Liver (tissue), 9 donors: Measurements from ENCODE around the gene GBE1. TPM values are rescaled to one million over a fixed set of nuclear protein-coding genes. Genes with fewer than 3 reads are reported as not detected.

Experiments used
- DNase-seq: peaks from one replicate; pipeline ENCODE4 v3.0.0-alpha.2; 2017; ENCODE audit warnings: low spot score
- H3K27ac ChIP-seq, 2 donors: one replicate each; pipeline ENCODE4 v1.7.0; 2013; ENCODE audit warnings: inconsistent platforms in 2 of 2, low read length in 2 of 2, control low read depth in 1 of 2, low read depth in 1 of 2, mild to moderate bottlenecking in 1 of 2
- H3K27me3 ChIP-seq, 4 donors: one replicate each; pipeline versions ENCODE4 v1.6.1 to v1.7.0; 2013; ENCODE audit warnings: low read length in 3 of 4, inconsistent platforms in 1 of 4, mild to moderate bottlenecking in 1 of 4, moderate library complexity in 1 of 4; ENCODE audit not compliant: control insufficient read depth in 4 of 4, insufficient read depth in 4 of 4
- H3K36me3 ChIP-seq, 4 donors: one replicate each; pipeline versions ENCODE4 v1.6.1 to v1.7.0; 2013; ENCODE audit warnings: low read length in 3 of 4, mild to moderate bottlenecking in 3 of 4, low read depth in 1 of 4, moderate library complexity in 1 of 4; ENCODE audit not compliant: control insufficient read depth in 4 of 4, insufficient read depth in 3 of 4
- H3K4me1 ChIP-seq, 4 donors: one replicate each; pipeline versions ENCODE4 v1.6.1 to v1.7.0; 2013; ENCODE audit warnings: low read length in 3 of 4, mild to moderate bottlenecking in 3 of 4, moderate library complexity in 1 of 4; ENCODE audit not compliant: control insufficient read depth in 4 of 4, insufficient read depth in 4 of 4
- H3K4me3 ChIP-seq, 3 donors: one replicate each; pipeline versions ENCODE4 v1.6.1 to v1.7.0; 2013; ENCODE audit warnings: low read length in 3 of 3, control low read depth in 1 of 3, low read depth in 1 of 3, mild to moderate bottlenecking in 1 of 3
- H3K9ac ChIP-seq, 2 donors: one replicate each; pipeline ENCODE4 v1.7.0; 2013; ENCODE audit warnings: low read length in 2 of 2, mild to moderate bottlenecking in 2 of 2, moderate library complexity in 2 of 2, control low read depth in 1 of 2, low read depth in 1 of 2
- H3K9me3 ChIP-seq, 4 donors: one replicate each; pipeline versions ENCODE4 v1.6.1 to v1.7.0; 2013; ENCODE audit warnings: low read length in 3 of 4; ENCODE audit not compliant: control insufficient read depth in 4 of 4
- EGR1 ChIP-seq, 2 donors: IDR thresholded peaks; 2 replicates each; pipeline ENCODE4 v1.6.1; 2016 to 2018; ENCODE audit warnings: antibody characterized with exemption in 2 of 2, low read depth in 2 of 2
- FOXA2 ChIP-seq: IDR thresholded peaks from 2 replicates; pipeline ENCODE4 v1.6.1; 2016; ENCODE audit warnings: antibody characterized with exemption
- GABPA ChIP-seq, 2 donors: IDR thresholded peaks in 1 of 2; conservative IDR thresholded peaks in 1 of 2; 2 replicates each; pipeline ENCODE4 v1.6.1; 2016; ENCODE audit warnings: antibody characterized with exemption in 2 of 2, mild to moderate bottlenecking in 1 of 2, moderate library complexity in 1 of 2
- HNF4A ChIP-seq, 2 donors: conservative IDR thresholded peaks; 2 replicates each; pipeline ENCODE4 v1.6.1; 2016; ENCODE audit warnings: antibody characterized with exemption in 2 of 2, mild to moderate bottlenecking in 2 of 2
- HNF4G ChIP-seq: IDR thresholded peaks from 2 replicates; pipeline ENCODE4 v1.6.1; 2016; ENCODE audit warnings: antibody characterized with exemption
- JUND ChIP-seq, 2 donors: IDR thresholded peaks; 2 replicates each; pipeline ENCODE4 v1.6.1; 2016; ENCODE audit warnings: antibody characterized with exemption in 2 of 2
- NR2F2 ChIP-seq: IDR thresholded peaks from 2 replicates; pipeline ENCODE4 v1.6.1; 2016; ENCODE audit warnings: antibody characterized with exemption
- RXRA ChIP-seq, 2 donors: IDR thresholded peaks; 2 replicates each; pipeline ENCODE4 v1.6.1; 2017 to 2018; ENCODE audit warnings: antibody characterized with exemption in 2 of 2, mild to moderate bottlenecking in 1 of 2
- SP1 ChIP-seq: IDR thresholded peaks from 2 replicates; pipeline ENCODE4 v1.6.1; 2018; ENCODE audit warnings: antibody characterized with exemption, mild to moderate bottlenecking
- TAF1 ChIP-seq: conservative IDR thresholded peaks from 2 replicates; pipeline ENCODE4 v1.6.1; 2016; ENCODE audit warnings: antibody characterized with exemption, mild to moderate bottlenecking
- WGBS: extraction: QIAGEN DNeasy Blood & Tissue Kit; methylation state at CpG from one replicate; pipeline ENCODE4 v1.1.7; 2013; 5-methylcytosine and 5-hydroxymethylcytosine counted together
- polyA plus RNA-seq, 2 donors: library from polyadenylated mRNA; stranded (reverse) in 1 of 2; unstranded in 1 of 2; fragments of 200-250 nt in 1 of 2; fragments of >200 nt in 1 of 2; fragmentation: Nextera tagmentation in 1 of 2; extraction: Ambion mirVana in 1 of 2; gene quantifications; one replicate each; pipeline versions ENCODE4 v1.2.1 to v1.2.3, GENCODE V29; 2013 to 2015
- total RNA-seq, 2 donors: library from RNA; depleted of rRNA; stranded (reverse); fragments of >200 nt; gene quantifications; one replicate each; pipeline ENCODE4 v1.2.3, GENCODE V29; 2014
- TF ChIP-seq, protein P1 (sequence below): IDR thresholded peaks from 2 replicates; pipeline ENCODE4 v1.6.1; 2016; ENCODE audit warnings: antibody characterized with exemption
- TF ChIP-seq, protein P2 (sequence below): IDR thresholded peaks from 2 replicates; pipeline ENCODE4 v1.6.1; 2016; ENCODE audit warnings: antibody characterized with exemption
- TF ChIP-seq, protein P3 (sequence below): IDR thresholded peaks from 2 replicates; pipeline ENCODE4 v1.6.1; 2016; ENCODE audit warnings: antibody characterized with exemption, mild to moderate bottlenecking
- TF ChIP-seq, protein P4 (sequence below): IDR thresholded peaks from 2 replicates; pipeline ENCODE4 v1.6.1; 2016; ENCODE audit warnings: antibody characterized with exemption
- donor health status: healthy.
- donor health status: healthy.
- donor health status: healthy.
- donor health status: healthy.
- donor health status: healthy.

GBE1 gene
- total and polyA plus RNA-seq, 4 donors, result 22.5 to 95.6 (median 25.8) TPM

DNA sequence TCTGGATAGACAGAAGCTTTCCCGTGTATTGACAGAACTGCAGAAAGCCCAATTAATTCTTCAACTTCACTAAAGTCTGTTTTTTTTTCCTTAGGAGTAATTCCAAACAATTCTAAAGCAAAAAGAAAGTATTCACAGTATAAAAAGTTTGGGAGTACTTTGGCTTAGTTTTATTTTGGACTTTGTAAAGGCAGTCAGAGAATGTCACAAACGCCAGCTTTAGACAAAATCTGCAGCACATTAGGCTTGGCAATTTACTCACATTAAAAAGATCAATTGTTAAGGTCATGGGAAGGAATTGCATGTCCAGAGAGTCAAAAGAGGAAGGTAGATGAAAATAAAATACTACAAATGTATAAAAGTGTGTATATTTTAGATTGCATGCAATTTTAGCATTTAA is 47.5 kb upstream of the GBE1 start:
- Histone ChIP-seq H3K9ac (peak overlapping the region in 1 of 2 donors; percentile 1), H3K27ac (peak overlapping the region in 1 of 2 donors; percentile 23), H3K9me3 (no peaks in the 10 kb centered on the region), H3K27me3 (no peaks in the 10 kb centered on the region), H3K4me1 (peaks cover 0 to 16% (median 12%) of the 10 kb centered on the region in 4 donors), H3K36me3 (no peaks in the 10 kb centered on the region), H3K4me3 (no peak overlapping the region)
- TF ChIP-seq RXRA (IDR thresholded peaks at IDR 0.05) (peak in 1 of 2 donors; percentile 24), FOXA2 (no peak), HNF4A (conservative IDR thresholded peaks at IDR 0.05) (peak; percentile 56 to 63)
- TF ChIP-seq, protein P1, sequence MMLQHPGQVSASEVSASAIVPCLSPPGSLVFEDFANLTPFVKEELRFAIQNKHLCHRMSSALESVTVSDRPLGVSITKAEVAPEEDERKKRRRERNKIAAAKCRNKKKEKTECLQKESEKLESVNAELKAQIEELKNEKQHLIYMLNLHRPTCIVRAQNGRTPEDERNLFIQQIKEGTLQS, result no peak
- TF ChIP-seq, protein P2, sequence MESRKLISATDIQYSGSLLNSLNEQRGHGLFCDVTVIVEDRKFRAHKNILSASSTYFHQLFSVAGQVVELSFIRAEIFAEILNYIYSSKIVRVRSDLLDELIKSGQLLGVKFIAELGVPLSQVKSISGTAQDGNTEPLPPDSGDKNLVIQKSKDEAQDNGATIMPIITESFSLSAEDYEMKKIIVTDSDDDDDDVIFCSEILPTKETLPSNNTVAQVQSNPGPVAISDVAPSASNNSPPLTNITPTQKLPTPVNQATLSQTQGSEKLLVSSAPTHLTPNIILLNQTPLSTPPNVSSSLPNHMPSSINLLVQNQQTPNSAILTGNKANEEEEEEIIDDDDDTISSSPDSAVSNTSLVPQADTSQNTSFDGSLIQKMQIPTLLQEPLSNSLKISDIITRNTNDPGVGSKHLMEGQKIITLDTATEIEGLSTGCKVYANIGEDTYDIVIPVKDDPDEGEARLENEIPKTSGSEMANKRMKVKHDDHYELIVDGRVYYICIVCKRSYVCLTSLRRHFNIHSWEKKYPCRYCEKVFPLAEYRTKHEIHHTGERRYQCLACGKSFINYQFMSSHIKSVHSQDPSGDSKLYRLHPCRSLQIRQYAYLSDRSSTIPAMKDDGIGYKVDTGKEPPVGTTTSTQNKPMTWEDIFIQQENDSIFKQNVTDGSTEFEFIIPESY, result no peak
- 32% methylated on average over 2 of the region's 2 CpGs for WGBS
- no peak for DNase-seq

DNA sequence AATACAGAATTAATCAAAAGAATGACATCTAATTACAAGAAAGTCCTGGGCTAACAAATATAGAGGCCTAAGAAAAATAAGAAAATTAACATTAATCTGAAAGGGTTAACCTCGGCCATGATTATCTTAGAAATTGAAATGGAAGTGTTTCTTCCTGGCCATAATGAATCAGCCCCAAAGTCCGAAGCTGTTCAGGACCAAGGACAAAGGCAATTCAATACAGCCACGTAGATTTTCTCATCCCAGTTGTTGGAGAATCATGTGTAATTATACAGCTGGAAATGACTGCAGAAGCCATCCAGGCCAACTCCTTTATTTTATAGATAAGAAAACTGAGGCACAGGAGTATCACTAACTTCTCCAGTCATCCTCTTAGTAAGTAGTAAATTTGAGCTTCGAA is 38.0 kb upstream of the GBE1 start:
- Histone ChIP-seq H3K36me3 (no peaks in the 10 kb centered on the region), H3K9ac (no peak overlapping the region), H3K27ac (no peak overlapping the region), H3K4me1 (no peaks in the 10 kb centered on the region), H3K27me3 (no peaks in the 10 kb centered on the region), H3K9me3 (no peaks in the 10 kb centered on the region), H3K4me3 (no peak overlapping the region)
- TF ChIP-seq EGR1 (IDR thresholded peaks at IDR 0.05; ENCODE audit: low read depth in 2 of 2), result no peak
- TF ChIP-seq, protein P1, result no peak
- TF ChIP-seq SP1, result no peak
- TF ChIP-seq JUND (IDR thresholded peaks at IDR 0.05), result no peak
- no peak for TF ChIP-seq HNF4G
- TF ChIP-seq, protein P3, sequence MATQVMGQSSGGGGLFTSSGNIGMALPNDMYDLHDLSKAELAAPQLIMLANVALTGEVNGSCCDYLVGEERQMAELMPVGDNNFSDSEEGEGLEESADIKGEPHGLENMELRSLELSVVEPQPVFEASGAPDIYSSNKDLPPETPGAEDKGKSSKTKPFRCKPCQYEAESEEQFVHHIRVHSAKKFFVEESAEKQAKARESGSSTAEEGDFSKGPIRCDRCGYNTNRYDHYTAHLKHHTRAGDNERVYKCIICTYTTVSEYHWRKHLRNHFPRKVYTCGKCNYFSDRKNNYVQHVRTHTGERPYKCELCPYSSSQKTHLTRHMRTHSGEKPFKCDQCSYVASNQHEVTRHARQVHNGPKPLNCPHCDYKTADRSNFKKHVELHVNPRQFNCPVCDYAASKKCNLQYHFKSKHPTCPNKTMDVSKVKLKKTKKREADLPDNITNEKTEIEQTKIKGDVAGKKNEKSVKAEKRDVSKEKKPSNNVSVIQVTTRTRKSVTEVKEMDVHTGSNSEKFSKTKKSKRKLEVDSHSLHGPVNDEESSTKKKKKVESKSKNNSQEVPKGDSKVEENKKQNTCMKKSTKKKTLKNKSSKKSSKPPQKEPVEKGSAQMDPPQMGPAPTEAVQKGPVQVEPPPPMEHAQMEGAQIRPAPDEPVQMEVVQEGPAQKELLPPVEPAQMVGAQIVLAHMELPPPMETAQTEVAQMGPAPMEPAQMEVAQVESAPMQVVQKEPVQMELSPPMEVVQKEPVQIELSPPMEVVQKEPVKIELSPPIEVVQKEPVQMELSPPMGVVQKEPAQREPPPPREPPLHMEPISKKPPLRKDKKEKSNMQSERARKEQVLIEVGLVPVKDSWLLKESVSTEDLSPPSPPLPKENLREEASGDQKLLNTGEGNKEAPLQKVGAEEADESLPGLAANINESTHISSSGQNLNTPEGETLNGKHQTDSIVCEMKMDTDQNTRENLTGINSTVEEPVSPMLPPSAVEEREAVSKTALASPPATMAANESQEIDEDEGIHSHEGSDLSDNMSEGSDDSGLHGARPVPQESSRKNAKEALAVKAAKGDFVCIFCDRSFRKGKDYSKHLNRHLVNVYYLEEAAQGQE, result peak; percentile 90
- WGBS, result 65% methylated on average over 4 of the region's 4 CpGs
- no peak for DNase-seq

DNA sequence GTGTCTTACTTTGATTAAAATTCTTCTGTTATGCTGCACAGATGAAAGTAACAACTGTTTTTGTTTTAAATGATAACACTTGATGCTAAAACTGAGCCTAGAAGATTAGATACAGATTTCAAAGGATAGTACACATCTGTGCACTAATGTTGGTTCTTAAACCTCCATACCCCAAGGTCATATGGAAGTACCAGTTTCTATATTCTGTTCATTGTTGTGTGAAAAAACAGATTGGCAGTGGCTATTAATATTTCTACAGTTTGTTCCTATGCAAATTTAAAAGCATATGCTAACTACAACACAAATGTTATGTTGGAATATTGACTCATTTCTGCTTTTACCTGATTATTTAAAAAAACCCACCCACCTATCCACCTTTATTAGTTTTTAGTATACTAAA is 32.0 kb upstream of the GBE1 start:
- peaks cover 0 to 2% (median 0%) of the 10 kb centered on the region in 4 donors for H3K4me1 ChIP-seq
- H3K4me3 ChIP-seq, result no peak overlapping the region
- no peaks in the 10 kb centered on the region for H3K9me3 ChIP-seq
- no peak for DNase-seq
- no peaks in the 10 kb centered on the region for H3K27me3 ChIP-seq
- H3K27ac ChIP-seq, result no peak overlapping the region
- no peak overlapping the region for H3K9ac ChIP-seq
- H3K36me3 ChIP-seq, result no peaks in the 10 kb centered on the region
- no peak for TF ChIP-seq GABPA (IDR thresholded peaks at IDR 0.05 in 1 of 2, conservative IDR thresholded peaks at IDR 0.05 in 1 of 2)
- TF ChIP-seq RXRA (IDR thresholded peaks at IDR 0.05), result no peak
- TF ChIP-seq SP1, result no peak
- no peak for TF ChIP-seq TAF1
- TF ChIP-seq HNF4A (conservative IDR thresholded peaks at IDR 0.05), result no peak
- TF ChIP-seq, protein P4, sequence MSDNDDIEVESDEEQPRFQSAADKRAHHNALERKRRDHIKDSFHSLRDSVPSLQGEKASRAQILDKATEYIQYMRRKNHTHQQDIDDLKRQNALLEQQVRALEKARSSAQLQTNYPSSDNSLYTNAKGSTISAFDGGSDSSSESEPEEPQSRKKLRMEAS, result no peak
- TF ChIP-seq, protein P3, result no peak
- TF ChIP-seq NR2F2, result no peak
- TF ChIP-seq EGR1 (IDR thresholded peaks at IDR 0.05; ENCODE audit: low read depth in 2 of 2), result no peak
- TF ChIP-seq FOXA2, result no peak
- TF ChIP-seq, protein P2, result no peak
- TF ChIP-seq, protein P1, result no peak
